Measurements from ENCODE around the gene REV3L. TPM values are rescaled to one million over a fixed set of nuclear protein-coding genes. Genes with fewer than 3 reads are reported as not detected.

REV3L gene
- total RNA-seq, 2 donors from 2014 or later: 14.2 to 24.7 TPM

DNA sequence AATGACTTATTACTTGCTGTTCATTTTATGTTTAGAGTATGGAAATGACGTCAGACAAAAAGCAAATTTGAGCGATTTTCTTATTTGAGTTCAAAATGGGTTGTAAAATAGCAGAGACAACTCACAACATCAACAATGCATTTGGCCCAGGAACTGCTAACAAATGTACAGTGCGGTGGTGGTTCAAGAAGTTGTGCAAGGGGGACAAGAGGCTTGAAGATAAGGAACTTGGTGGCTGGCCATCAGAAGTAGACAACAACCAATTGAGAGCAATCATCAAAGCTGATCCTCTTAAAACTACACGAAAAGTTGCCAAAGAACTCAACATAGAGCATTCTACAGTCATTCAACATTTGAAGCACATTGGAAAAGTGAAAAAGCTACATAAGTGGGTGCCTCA, 43.8 kb downstream of the REV3L start:
- no peak for ATAC-seq
- DNase-seq: no peak
- intact Hi-C loops (cut with DNase I): no loop called here

DNA sequence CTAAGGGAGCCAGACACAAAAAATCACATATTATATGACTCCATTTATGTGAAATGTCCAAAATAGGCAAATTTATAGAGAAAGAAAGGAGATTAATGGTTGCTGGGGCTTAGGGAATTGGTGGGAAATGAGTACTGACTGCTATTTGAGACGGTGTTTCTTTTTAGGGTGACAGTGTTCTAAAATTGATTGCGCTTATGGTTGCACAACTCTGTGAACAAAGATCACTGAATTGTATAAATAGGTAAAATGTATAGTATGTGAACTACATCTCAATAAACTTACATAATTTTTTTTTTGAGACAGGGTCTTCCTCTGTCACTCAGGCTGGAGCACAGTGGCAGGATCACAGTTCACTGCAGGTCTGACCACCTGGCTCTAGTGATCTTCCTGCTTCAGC, 45.4 kb downstream of the REV3L start:
- intact Hi-C loops (cut with DNase I): no loop called here
- no peak for ATAC-seq
- no peak for DNase-seq

DNA sequence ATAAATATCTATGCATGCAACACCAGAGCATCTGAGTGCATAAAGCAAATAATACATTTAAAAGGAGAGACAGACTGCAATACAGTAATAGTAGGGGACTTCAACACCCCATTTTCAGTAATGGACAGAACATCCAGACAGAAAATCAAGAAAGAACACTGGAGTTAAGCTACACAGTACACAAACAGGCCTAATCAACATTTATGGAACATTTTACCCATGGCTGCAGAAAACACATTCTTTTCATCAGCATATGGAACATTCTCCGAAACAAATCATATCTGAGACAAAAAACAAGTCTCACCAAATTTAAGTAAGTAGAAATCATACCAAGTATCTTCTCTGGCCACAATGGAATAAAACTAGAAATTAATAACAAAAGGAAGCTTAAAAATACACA, 50.5 kb downstream of the REV3L start:
- no peak for DNase-seq
- intact Hi-C loops (cut with DNase I): no loop called here
- ATAC-seq: no peak

DNA sequence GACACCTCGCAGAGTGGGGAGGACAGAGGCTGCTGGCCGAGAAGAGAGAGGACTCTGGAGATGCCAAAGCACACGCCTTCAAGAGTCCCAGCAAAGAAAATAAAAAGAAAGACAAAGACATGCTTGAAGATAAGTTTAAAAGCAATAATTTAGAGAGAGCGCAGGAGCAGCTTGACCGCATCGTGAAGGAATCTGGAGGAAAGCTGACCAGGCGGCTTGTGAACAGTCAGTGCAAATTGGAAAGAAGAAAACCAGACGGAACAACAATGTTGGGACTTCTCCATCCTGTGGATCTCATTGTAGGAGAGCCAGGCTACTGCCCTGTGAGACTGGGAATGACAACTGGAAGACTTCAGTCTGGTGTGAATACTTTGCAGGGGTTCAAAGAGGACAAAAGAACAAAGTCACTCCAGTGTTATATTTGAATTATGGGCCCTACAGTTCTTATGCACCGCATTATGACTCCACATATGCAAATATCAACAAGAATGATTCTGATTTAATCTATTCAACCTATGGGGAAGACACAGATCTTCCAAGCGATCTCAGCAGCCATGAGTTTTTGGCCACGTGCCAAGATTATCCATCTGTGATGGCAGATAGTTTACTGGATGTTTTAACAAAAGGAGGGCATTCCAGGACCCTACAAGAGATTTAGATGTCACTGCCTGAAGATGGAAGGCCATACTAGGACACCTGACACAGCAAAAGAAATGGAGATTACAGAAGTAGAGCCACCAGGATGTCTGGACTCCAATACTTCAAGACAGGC, 52.2 kb downstream of the REV3L start:
- intact Hi-C loops (cut with DNase I): no loop called here
- DNase-seq (no peak), ATAC-seq (no peak)

DNA sequence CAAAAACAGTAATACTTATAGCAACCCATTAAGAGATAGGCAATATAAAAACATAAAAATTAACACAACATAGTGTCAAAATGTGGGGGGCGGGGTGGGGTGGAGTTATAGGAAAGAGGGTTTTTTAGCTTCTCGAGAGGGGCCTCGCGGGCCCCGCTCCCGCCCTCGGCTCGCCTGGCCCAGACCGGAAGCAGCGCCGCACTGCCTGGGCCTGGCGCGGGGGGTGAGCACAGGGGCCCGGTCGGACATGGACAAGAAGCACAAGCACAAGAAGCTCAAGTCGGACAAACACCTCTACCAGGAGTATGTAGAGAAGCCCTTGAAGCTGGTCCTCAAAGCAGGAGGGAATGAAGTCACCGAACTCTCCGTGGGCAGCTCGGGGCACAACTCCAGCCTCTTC, 53.4 kb downstream of the REV3L start:
- intact Hi-C loops (cut with DNase I): no loop called here

DNA sequence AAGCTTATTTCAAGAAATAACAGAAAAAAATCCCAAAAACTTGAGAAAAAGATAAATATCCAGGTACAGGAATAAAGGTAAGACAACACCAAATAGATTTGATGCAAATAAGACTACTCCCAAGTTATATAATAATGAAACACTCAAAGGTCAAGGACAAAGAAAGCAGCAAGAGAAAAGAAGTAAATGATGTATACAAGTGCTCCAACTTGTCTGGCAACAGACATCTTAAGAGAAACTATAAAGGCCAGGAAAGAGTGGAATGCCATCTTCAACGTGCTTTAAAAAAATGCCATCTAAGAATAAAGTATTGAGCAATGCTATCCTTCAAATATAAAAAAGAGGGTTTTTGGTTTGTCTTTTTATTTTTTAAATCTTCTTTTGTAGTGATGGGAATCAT, 54.2 kb downstream of the REV3L start:
- no peak for DNase-seq
- intact Hi-C loops (cut with DNase I): no loop called here
- no peak for ATAC-seq

More for the DNA sequence above, 53.4 kb downstream of the REV3L start:
- DNase-seq (no peak), ATAC-seq (no peak)

DNA sequence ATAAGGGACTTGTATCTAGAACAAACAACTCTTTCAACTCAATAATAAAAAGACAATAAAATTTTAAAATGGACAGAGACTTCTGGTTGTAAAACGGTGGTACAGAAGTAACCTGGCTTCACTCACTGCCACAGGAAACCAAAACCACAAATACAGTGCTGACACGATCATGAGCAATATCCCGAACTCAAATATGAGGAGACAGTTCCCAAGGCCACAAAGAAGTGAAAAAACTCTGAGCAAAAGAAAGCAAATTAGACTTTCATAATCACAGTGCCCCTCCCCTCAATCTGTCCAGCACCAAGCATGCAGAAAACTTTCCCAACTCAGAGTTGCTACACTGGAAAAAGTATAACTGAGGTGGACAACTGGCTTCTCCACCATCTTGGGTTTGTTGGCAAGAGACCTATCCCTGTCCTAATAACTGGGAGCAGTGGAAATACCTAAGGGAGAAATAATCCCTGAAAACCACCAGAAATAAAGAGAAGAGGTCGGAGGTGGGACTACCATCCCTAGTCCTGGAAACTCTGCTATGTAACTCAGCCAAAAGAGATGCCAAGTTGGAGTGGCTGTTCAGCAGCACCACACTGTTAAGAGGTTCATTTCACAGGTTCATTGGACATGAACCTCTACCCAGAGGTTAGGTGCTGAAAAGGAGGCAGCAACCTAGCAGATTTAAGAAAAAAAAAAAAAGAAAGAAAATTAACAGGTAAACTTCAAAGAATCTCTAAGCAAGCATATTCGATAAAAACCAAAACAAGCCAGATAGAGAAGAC, 55.5 kb downstream of the REV3L start:
- no peak for DNase-seq
- ATAC-seq: peak; percentile 34 to 41
- intact Hi-C loops (cut with DNase I): no loop called here

DNA sequence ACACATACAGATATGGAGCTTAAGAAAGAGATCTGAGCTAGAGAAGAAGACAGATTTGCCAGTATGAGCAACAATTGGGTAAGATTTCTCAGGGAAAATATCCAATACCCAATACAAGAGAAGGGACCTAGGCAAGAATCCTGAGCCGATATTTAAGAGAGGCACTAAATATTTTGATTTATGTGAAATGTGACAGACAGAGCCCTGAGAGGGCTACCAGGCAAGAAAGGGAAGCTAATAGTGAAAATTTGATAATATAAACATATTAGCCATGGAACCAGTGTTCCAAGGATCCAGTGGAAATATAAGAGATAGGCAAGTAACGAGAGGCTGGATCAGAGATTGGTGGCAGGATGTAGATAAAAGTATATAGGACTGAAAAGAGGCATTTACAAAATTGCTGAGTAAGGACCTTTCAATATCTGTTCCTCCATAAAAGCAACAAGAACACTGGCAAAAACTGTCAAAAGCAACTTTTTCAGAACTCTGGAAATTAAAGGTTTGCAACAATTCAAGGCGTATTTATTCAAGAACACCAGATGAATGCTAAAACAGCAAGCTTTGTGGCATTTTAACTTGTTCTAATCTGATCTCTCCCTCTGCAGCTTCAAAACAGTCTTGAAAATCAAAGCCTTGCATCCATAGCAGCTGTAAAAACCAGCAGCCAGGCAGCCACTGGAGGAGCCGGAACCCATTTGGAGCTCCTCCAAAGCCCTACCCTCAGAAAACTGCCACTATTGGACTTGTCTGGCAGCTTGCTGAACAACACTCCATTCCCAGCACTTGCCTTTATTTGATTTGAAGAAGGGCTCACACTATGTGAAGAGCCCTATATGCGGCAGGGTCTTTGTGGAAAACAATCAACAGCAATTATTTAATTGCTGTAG, 58.8 kb downstream of the REV3L start:
- DNase-seq (no peak), ATAC-seq (peak; percentile 61 to 68)
- intact Hi-C loops (cut with DNase I): no loop called here

DNA sequence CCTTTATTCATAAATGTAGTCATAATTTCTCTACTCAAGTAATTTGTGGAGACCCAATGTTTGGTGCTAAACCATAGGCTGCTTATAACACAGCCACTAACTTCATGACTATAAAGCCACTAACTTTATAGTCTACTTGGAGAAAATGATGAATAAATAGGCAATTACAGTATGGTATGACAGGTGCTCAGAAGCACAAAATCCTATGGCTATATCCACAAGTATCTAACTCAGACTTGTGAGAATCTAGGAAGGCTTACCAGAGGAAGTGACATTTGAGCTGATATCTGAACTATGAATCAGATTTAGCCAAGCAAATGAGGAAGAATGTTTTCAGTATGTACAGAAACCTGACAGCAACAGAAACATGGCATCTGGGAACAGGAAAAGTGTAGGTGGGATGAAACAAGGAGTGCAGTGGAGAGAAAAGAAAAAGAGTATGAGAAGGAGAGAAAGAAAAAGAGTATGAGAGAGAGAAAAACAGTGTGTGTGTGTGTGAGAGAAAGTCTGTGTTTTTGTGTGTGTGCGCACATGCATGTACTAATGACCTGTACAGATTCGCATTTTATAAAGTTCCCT, 59.9 kb downstream of the REV3L start:
- ATAC-seq: no peak
- DNase-seq: no peak
- intact Hi-C loops (cut with DNase I): no loop called here

DNA sequence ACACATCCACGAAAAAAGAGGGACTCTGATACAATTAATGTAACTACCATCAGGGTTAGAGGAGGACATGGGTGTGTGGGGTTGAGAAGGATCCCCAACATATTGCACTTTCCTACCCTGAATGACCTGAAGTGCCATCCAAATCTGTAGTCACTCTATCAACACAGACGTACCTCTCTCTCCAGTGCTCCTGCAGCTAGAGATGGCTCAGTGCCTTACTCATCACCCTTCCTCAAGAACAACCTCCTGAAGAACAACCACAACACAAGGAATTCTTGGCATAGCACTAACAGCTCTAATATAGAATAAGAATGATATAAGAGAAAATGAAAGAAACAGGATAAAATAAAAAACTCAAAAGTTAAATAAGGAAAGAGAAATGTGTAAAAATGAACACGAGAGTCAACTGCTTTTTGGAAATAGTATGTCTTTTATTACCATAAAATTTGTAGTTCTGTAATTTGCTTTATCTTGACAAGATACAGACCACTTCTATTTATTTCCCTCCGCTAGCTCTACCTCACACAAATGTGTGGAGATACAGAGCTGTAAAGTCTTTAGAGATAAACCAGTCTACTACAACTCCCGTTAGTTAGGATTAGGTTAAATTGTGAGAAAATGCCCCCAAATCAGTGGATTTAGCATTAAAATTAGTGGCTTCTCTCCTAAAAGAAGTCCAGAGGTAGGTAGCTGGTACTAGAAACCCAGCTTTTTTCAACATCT, 63.9 kb downstream of the REV3L start:
- DNase-seq (no peak), ATAC-seq (peak in 1 of 2 donors; percentile 23)
- intact Hi-C loops (cut with DNase I): loop anchor here in 1 of 2 donors (5.0 kb wide), 1 partner anchor 58 kb away; no protein-coding TSS in a partner anchor

DNA sequence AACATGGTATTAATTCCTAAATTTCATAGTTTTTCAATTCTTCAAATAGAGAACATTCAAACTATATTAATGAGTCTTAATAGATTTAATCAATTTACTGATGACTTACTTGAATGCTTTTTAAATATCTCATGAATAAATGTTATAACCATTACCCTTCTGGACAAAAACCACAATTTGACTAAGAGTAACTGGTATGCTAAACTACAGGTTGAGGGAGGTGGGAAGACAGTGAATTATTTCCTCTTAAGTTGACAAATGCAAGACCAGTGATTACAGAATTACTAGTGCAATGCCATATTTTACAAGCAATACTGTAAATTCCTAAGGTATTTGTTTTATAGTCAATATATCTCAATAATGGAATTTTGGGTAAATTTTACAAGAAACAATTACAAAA, 65.1 kb downstream of the REV3L start:
- intact Hi-C loops (cut with DNase I): loop anchor here in 1 of 2 donors (5.0 kb wide), 1 partner anchor 59 kb away; no protein-coding TSS in a partner anchor
- ATAC-seq (no peak), DNase-seq (no peak)

DNA sequence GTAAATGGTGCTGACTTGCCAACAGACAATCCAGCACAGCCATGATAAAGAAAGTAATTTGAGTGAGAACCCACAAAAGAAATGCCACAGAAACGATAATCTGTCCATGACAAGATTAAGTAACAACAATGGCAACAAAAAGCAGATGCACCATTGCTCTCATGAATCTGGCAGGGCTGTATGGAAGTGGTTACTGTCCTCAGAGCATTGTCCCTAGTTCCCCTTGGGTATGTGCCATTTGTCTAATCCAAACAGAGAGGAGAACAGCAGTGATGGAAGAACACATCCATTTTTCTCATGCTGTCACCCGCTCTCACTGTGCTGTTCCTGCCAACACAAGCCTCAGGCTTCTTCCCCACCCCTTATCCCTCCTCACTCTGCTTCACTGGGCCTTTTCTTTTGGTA, 65.8 kb downstream of the REV3L start:
- ATAC-seq (peak; percentile 90 to 92), DNase-seq (no peak)
- intact Hi-C loops (cut with DNase I): loop anchor here in 1 of 2 donors (5.0 kb wide), 1 partner anchor 60 kb away; no protein-coding TSS in a partner anchor

DNA sequence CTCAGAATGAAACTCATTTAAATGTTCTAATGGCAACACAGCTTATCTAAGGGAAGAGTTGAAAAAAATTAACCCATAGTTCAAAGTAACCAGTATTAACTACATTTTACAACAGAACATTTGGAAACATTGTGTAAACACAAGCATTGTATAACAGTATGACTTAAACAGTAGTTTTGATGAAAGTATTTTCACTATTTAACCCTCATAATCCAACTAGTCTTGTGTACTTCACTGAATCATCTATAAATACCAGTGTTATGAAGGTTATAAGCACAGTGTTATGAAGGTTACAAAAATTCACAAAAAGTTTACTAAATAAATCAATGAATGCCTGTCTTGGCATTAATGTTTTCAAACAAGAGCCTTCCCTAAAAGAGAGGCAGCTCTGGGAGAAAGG, 66.5 kb downstream of the REV3L start:
- intact Hi-C loops (cut with DNase I): loop anchor here in 1 of 2 donors (5.0 kb wide), 1 partner anchor 61 kb away; no protein-coding TSS in a partner anchor
- DNase-seq (no peak), ATAC-seq (no peak)

DNA sequence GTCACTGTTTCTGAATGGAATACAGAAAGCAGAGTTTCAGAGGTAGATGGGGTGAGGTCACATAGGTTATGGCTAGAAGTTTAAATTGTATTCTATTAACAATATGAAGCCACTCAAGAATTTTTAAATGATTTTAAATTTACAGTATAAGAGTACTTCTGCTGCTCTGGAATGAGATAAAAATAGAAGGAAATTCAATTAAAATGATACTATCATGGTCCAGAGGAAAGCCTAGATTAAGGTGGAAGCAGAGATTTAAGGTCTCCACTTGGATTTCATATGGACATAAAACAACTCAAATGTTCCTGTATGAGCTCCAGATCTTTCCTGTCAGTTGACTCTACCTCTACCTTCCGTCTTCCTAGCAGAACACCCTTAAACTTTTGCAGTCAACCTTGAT, 68.6 kb downstream of the REV3L start:
- ATAC-seq (no peak), DNase-seq (no peak)
- intact Hi-C loops (cut with DNase I): no loop called here

DNA sequence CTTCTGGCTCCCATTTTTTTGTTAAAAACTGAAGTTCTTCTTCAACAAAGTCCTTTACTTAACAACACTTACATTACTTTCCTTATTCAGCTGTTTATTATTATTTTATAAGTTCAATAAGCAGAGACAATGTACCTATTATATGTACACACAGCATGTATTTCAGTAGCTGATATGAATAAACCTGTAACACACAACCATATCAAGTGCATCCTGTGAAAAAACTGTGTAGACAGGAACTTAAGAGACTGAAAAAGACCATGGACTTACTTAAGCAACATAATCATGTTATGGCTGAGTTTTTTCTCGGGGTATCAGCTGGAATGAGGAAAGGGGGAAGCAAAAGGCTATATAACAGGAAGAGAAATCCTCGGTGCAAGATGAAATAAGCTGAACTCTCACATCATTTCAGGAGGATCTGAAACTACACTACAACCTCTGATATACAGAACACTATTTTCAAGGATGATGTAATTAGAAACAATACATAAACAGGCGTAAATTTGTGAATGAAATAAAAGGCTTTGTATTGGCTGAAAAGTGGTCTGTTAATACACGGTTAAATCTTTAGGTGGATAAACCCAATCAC, 70.9 kb downstream of the REV3L start:
- intact Hi-C loops (cut with DNase I): no loop called here
- ATAC-seq: peak; percentile 38 to 45
- no peak for DNase-seq

DNA sequence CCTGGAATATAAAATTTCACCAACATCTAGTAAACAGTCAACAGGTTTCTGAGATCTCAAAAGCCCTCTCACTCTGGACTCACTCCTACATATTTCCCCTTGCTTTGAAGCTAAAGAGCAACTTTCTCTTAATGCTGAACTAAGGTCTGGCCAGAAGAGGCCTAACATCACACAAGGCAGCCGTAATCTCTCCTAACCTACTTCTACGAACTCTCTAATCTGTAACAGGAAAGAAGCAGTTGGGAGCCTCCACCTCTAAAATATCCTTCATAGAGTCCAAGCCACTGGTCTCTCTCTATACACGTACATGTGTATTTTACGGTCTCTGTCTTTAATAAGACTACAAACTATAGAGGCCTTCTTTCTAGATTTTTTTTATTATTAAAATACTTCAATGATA, 72.0 kb downstream of the REV3L start:
- intact Hi-C loops (cut with DNase I): no loop called here
- DNase-seq (no peak), ATAC-seq (no peak)

DNA sequence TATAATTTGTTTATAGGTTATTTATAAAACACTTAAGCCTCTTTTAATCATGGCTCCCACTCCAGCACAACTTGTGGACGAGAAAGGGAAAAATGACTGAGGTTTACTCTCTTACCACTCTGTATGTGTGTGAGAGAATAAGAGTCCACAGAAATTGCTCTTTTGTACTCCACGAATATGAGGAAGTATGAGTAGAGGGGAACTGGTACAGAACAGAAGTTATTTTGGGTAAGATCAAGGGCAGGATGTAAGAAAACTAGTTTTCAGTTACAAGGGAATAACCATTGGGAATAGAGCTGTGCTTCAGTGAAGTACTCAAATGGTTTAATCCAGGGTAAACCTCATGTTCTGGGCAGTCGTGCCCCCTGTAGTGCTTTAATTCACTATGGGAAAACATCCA, 72.6 kb downstream of the REV3L start:
- DNase-seq (no peak), ATAC-seq (peak in 1 of 2 donors; percentile 46)
- intact Hi-C loops (cut with DNase I): no loop called here

DNA sequence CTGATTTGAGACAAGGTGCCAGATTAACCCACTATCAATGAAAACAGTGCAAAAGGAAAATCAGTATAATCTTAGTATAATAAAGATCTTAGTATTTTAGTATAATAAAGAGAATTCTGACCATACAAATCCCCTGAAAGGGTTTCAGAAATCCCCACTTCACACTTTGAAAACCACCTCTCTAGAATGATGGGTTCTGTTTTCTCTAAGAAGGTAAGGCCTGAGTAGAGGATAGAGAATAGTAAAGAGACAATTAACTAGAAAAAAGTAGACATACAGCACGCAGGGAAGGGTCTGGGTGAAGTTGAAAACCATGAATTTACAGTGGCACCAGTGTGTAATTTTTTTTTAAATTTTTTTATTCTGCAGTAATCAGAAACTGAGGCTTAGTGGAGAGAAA, 73.6 kb downstream of the REV3L start:
- intact Hi-C loops (cut with DNase I): no loop called here
- no peak for ATAC-seq
- no peak for DNase-seq

Measured in left cardiac atrium (tissue), 4 donors.